Liver (tissue), 3 donors: ENCODE measurements around the gene PPP1R10.

Experiments used
- EGR1 ChIP-seq, 2 donors: IDR thresholded peaks; 2 replicates each; pipeline ENCODE4 v1.6.1; 2016 to 2018; ENCODE audit warnings: antibody characterized with exemption in 2 of 2, low read depth in 2 of 2
- FOXA2 ChIP-seq: IDR thresholded peaks from 2 replicates; pipeline ENCODE4 v1.6.1; 2016; ENCODE audit warnings: antibody characterized with exemption
- GABPA ChIP-seq, 2 donors: IDR thresholded peaks in 1 of 2; conservative IDR thresholded peaks in 1 of 2; 2 replicates each; pipeline ENCODE4 v1.6.1; 2016; ENCODE audit warnings: antibody characterized with exemption in 2 of 2, mild to moderate bottlenecking in 1 of 2, moderate library complexity in 1 of 2
- HNF4A ChIP-seq, 2 donors: conservative IDR thresholded peaks; 2 replicates each; pipeline ENCODE4 v1.6.1; 2016; ENCODE audit warnings: antibody characterized with exemption in 2 of 2, mild to moderate bottlenecking in 2 of 2
- HNF4G ChIP-seq: IDR thresholded peaks from 2 replicates; pipeline ENCODE4 v1.6.1; 2016; ENCODE audit warnings: antibody characterized with exemption
- JUND ChIP-seq, 2 donors: IDR thresholded peaks; 2 replicates each; pipeline ENCODE4 v1.6.1; 2016; ENCODE audit warnings: antibody characterized with exemption in 2 of 2
- NR2F2 ChIP-seq: IDR thresholded peaks from 2 replicates; pipeline ENCODE4 v1.6.1; 2016; ENCODE audit warnings: antibody characterized with exemption
- RAD21 ChIP-seq, 2 donors: IDR thresholded peaks; 2 replicates each; pipeline ENCODE4 v1.6.1; 2016; ENCODE audit warnings: antibody characterized with exemption in 2 of 2, mild to moderate bottlenecking in 2 of 2
- RXRA ChIP-seq, 2 donors: IDR thresholded peaks; 2 replicates each; pipeline ENCODE4 v1.6.1; 2017 to 2018; ENCODE audit warnings: antibody characterized with exemption in 2 of 2, mild to moderate bottlenecking in 1 of 2
- TAF1 ChIP-seq: conservative IDR thresholded peaks from 2 replicates; pipeline ENCODE4 v1.6.1; 2016; ENCODE audit warnings: antibody characterized with exemption, mild to moderate bottlenecking
- YY1 ChIP-seq: IDR thresholded peaks from 2 replicates; pipeline ENCODE4 v1.6.1; 2016; ENCODE audit warnings: antibody characterized with exemption, mild to moderate bottlenecking
- TF ChIP-seq, protein P1 (sequence below): fragments of 150-350 bp; IDR thresholded peaks from 2 replicates; pipeline ENCODE4 v1.5.1; 2017; ENCODE audit warnings: improper control_type of control experiment, low read depth, low read length; ENCODE audit not compliant: missing input control
- TF ChIP-seq, protein P2 (sequence below): IDR thresholded peaks from 2 replicates; pipeline ENCODE4 v1.6.1; 2016; ENCODE audit warnings: antibody characterized with exemption
- TF ChIP-seq, protein P3 (sequence below): IDR thresholded peaks from 2 replicates; pipeline ENCODE4 v1.6.1; 2016; ENCODE audit warnings: antibody characterized with exemption, mild to moderate bottlenecking
- donor health status: healthy.
- donor health status: healthy.

DNA sequence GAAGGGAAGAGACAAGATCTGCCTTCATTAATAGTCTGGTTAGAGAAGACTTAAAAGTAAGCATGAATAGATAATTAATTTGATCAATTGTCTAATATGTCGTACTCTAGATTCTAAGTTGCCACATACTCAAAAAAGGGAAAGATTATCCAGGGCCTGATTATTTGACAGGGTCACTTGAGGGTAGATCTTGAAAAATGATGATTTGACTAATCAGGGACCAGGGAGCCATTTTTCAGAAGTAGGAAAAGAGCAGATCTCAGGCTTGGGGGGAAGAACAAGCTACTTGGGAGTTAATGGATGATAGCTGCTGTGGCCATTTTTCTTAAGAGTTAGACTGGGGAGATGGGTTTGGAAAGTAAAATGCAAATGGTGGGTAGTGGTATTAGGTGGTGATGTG is 24.8 kb downstream of the PPP1R10 start:
- TF ChIP-seq, protein P1, sequence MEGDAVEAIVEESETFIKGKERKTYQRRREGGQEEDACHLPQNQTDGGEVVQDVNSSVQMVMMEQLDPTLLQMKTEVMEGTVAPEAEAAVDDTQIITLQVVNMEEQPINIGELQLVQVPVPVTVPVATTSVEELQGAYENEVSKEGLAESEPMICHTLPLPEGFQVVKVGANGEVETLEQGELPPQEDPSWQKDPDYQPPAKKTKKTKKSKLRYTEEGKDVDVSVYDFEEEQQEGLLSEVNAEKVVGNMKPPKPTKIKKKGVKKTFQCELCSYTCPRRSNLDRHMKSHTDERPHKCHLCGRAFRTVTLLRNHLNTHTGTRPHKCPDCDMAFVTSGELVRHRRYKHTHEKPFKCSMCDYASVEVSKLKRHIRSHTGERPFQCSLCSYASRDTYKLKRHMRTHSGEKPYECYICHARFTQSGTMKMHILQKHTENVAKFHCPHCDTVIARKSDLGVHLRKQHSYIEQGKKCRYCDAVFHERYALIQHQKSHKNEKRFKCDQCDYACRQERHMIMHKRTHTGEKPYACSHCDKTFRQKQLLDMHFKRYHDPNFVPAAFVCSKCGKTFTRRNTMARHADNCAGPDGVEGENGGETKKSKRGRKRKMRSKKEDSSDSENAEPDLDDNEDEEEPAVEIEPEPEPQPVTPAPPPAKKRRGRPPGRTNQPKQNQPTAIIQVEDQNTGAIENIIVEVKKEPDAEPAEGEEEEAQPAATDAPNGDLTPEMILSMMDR = no peak
- no peak for TF ChIP-seq NR2F2
- no peak for TF ChIP-seq TAF1
- TF ChIP-seq RAD21 (IDR thresholded peaks at IDR 0.05) = no peak
- TF ChIP-seq FOXA2 = no peak
- TF ChIP-seq JUND (IDR thresholded peaks at IDR 0.05) = no peak
- TF ChIP-seq, protein P2, sequence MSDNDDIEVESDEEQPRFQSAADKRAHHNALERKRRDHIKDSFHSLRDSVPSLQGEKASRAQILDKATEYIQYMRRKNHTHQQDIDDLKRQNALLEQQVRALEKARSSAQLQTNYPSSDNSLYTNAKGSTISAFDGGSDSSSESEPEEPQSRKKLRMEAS = no peak
- TF ChIP-seq, protein P3, sequence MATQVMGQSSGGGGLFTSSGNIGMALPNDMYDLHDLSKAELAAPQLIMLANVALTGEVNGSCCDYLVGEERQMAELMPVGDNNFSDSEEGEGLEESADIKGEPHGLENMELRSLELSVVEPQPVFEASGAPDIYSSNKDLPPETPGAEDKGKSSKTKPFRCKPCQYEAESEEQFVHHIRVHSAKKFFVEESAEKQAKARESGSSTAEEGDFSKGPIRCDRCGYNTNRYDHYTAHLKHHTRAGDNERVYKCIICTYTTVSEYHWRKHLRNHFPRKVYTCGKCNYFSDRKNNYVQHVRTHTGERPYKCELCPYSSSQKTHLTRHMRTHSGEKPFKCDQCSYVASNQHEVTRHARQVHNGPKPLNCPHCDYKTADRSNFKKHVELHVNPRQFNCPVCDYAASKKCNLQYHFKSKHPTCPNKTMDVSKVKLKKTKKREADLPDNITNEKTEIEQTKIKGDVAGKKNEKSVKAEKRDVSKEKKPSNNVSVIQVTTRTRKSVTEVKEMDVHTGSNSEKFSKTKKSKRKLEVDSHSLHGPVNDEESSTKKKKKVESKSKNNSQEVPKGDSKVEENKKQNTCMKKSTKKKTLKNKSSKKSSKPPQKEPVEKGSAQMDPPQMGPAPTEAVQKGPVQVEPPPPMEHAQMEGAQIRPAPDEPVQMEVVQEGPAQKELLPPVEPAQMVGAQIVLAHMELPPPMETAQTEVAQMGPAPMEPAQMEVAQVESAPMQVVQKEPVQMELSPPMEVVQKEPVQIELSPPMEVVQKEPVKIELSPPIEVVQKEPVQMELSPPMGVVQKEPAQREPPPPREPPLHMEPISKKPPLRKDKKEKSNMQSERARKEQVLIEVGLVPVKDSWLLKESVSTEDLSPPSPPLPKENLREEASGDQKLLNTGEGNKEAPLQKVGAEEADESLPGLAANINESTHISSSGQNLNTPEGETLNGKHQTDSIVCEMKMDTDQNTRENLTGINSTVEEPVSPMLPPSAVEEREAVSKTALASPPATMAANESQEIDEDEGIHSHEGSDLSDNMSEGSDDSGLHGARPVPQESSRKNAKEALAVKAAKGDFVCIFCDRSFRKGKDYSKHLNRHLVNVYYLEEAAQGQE = no peak
- TF ChIP-seq YY1 = no peak
- no peak for TF ChIP-seq GABPA (IDR thresholded peaks at IDR 0.05 in 1 of 2, conservative IDR thresholded peaks at IDR 0.05 in 1 of 2)
- no peak for TF ChIP-seq HNF4A (conservative IDR thresholded peaks at IDR 0.05)
- TF ChIP-seq RXRA (IDR thresholded peaks at IDR 0.05) = no peak
- TF ChIP-seq EGR1 (IDR thresholded peaks at IDR 0.05; ENCODE audit: low read depth in 2 of 2) = no peak
- no peak for TF ChIP-seq HNF4G
